NCI-H748 (cell line): ENCODE data around the gene CCDC141.

Experiments
- DNase-seq: peaks from one replicate; lab custom pipeline; 2025; ENCODE audit not compliant: unreplicated experiment; lab: John Stamatoyannopoulos, UW

Gene CCDC141

GRCh38 chr2:178829981-178830380 is 220.0 kb downstream of the CCDC141 start:
- DNase-seq, result no peak

DNA sequence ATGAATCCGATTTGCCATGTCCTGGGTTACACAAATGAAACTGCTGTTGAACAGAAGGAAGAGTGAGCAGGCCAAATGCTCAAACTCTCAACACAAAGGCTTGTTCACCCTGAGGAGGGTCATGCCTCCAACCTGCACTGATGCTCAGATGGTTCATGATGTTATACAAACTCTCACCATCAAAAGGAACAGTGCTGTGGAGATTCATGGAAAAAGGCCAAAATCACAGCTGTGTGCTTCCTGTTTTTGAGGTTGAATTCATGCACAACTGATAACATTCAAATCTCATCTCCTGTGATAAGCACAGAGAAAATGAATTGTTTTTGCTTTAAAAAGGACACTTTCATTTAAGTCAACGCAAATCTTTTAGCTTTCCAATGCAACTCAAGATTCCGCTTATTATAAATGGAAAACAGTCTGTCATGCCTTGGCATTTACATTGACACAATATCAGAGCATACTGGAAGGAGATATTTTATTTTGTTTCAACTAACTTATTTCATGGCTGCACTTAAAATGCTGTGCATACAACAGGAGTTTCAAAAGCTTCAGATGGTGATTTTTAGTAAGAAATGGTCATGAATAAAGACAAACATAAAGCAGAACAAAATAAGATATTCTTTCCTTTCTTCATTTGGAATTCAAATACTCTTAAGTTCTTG is 220.5 kb downstream of the CCDC141 start:
- DNase-seq, result peak; percentile 10

DNA sequence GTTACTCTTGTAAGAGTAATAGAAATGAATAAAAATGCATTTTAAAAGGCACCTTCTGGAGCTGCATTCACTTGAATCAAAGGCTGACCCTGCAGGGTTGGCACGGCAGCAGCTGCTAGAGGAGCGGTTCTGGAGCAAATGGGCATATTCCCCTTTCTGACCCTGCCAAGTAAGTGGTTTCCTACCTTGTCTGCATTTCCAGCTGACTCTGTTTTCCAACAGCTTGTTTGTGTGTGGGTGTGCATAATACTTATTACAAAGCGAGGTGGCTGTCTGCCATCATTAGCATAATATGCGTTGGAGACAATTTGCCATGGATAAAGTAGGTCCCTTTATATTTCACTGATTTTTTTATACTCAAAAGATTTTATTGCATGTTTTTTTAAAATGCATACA is 221.5 kb downstream of the CCDC141 start:
- DNase-seq, result peak; percentile 9

GRCh38 chr2:178827739-178828485 is 222.0 kb downstream of the CCDC141 start:
- DNase-seq, result no peak

GRCh38 chr2:178827111-178827510 is 222.8 kb downstream of the CCDC141 start:
- DNase-seq, result no peak

DNA sequence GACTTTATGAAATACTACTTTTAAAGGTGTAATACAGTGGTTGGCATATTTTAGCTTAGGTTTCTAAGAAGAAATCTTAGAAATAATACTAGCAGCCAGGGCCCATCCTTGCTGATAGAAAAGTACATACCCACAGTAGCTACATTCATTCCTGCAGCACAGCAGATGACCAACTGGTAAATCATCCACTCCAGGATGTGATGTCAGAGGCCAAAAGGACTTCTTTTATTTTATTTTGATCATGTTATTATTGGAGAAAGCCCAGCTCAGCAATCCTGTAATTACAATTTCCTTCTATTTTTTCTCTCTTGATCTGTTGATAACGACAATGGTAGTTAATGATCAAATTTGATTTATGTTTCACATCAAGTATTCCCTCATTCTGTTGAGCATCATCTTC is 224.8 kb downstream of the CCDC141 start:
- no peak for DNase-seq

DNA sequence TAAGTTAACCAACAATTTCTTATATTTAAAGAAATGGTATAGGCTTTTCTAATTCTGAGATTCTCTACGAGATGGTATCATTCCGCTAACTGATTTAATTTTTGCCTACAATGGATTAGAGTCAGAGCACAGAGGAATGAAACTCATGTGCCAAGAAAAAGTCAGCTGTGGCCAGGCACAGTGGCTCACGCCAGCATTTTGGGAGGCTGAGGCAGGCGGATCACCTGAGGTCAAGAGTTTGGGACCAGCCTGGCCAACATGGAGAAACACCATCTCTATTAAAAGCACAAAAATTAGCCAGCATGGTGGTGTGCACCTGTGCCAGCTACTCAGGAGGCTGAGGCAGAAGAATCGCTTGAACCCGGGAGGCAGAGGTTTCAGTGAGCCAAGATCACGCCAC is 225.8 kb downstream of the CCDC141 start:
- DNase-seq, result no peak

DNA sequence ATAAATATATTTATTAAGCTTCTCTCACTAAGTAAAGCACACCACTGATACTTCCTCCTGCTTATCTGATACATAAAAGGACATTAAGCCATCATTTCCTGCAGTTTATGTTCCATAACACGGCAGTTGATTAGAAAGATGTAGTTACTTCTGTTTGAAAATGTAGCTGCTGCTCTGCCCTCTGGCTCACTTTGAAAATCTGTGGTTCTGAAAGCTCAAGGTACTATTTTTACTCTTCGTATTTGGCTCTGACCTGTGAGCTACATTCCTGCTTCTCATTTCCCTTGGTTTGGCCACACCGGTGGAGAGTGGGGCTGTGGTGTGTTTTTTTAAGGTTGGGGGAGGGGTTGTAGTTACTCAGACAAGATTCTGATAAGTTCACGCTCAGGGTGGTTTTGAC is 229.9 kb downstream of the CCDC141 start:
- DNase-seq, result no peak

DNA sequence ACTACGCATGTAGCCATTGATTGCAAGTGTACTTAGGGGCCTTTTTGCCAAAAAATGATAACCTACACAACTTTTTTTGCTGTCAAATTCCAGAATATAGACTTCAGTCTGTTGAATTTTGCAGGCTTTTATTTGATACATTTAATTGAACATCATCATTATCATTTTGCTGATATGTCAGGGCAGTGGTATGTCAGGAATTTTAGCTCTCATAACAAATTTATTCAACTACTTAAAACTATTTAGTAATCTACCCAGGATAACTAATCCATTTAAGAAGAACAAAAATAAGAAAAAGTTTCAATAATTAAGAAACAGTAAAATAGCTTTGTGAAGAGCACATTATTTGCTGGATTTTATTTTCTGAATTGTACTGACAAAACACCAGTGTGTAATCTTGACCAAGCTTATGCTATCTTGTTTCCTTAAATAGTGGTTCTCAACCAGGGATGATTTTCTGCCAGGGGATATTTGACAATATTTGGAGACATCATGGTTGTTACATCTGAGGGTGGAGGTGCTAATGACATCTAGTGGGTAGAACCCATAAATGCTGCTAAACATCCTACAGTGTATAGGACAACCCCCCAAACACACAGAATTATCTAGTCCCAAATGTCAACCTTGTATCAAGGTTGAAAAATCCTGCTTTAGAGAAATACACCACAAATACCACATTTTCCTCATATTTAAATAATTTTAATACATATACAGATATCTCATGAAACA is 230.6 kb downstream of the CCDC141 start:
- DNase-seq, result no peak

- DNase-seq, result no peak
These were observed 238.0 kb downstream of the CCDC141 start for GRCh38 chr2:178811901-178812300.

- no peak for DNase-seq
These were observed 238.9 kb downstream of the CCDC141 start for GRCh38 chr2:178811045-178811444.

DNA sequence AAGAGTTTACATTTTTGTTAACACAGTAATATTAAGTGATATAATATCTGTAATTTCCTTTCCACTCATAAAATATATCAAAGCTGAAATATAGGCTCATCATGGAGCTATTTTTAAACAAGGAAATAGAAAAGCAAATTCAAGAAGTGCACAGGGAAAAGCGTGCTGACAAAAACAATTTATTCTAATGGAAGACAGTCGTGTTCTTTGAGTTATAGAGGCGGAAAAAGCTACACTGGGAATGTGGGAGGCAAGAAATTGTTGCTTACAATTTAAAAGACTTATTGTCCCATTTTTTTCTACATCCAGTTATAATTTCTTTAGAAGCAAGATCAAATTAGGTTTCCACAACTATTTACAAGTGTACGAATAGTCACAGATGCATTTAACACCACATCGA is 239.5 kb downstream of the CCDC141 start:
- DNase-seq, result no peak

DNA sequence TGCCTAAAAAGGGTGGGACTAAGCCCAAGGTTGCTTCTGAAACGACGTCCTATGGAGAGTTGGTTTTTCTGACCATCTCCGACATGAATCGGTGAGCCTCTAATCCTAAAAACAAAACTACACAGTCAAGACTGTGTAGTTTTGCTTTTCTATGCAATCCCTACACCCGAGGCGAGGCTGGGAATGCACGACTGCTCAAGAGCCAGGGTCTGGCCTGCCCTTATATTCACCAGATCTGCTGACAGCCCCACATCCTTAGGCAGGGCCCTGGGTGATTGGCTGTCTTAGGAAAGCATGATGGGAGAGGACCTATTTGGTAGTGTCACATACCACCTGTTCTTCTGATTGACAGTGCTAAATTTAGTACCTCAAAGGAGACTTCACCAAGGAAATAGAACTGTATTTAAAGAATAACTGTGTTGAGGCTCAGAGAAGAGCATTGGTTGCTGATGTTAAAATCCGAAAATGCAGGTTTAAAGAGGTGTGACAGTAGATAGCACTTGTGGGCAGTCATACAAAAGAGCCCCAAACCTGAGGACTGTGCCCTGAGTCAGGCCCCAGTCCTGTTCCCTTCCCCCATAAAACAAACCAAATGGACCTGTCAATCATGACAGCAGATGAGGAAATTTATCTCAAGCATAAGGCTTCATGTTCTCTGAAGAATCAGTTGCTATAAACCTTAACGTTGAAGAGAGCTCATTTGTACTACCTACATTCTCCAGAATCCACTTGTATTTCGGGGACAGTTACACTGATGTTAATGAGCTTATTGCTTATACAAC is 242.5 kb downstream of the CCDC141 start, which contains the start of gene TTN:
TSS of gene TTN (minus strand) at position 197 of the 782 bp plus-strand sequence. CDS start 2,781 bp downstream, outside the sequence.
- no peak for DNase-seq

DNA sequence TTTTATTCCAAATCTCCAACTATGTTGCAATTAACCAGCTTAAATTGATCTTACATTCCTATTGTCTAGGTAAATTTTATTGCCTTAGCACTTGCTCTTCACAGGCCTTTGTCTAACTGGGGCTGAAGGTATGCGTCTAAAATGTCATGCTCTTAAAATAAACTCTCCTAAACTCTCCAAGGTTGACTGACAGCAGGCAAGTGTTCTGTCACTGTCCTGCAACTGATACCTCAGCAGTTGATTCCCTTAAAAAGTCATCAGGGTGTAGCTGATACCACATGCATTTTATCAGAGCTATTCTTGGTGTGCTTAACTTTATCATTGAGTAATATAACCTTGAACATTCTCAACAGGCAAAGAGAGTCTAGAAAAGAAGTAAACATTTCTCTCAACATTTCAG is 243.4 kb downstream of the CCDC141 start:
- no peak for DNase-seq

GRCh38 chr2:178805457-178805856 is 244.5 kb downstream of the CCDC141 start:
- DNase-seq, result no peak

DNA sequence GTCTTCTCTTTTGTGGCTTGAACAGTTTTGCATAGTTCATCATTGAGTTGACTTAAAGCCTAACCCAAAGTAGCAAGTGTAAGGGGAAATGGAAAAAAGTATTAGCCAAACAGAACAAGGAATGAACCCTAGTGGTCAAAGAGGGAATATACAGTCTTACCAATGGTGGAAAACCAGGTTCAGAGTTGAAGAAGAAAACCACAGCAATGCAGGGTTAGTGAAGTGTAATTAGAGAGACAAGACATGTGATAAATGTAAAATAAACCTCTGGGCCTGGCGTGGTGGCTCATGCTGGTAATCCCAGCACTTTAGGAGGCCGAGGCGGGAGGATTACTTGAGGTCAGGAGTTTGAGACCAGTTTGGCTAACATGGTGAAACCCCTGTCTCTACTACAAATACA is 245.1 kb downstream of the CCDC141 start:
- peak; percentile 12 for DNase-seq

GRCh38 chr2:178800510-178800909 is 249.4 kb downstream of the CCDC141 start:
- no peak for DNase-seq

- DNase-seq, result no peak
These were observed 250.6 kb downstream of the CCDC141 start for GRCh38 chr2:178799305-178799704.

DNA sequence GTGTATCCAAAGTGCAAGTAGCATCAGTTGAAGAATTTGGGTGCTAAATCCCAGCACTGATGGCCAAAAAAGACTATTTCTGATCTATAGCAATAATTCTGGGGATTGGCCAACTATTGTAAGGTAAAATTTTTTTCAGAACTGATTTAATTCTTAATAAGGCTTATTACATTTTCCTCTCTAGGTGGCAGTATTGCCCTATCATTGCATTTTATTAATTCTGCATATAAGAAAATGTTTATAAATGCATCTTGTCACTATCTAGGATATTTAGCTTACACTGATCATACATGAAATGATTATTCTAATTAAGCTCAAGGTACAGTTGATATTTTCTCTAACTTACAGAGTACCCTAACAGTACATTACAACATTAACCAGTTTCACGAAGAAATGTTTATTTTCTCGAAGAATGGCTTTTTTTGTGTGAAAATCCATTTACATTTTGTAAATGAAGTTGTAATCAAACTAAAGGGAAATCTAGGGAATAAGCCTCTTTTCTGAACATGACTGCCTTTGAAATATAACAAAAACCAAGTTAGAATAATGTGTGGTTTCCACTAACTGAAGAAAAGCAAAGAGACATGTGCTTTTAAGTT is 253.8 kb downstream of the CCDC141 start:
- DNase-seq, result peak; percentile 62

DNA sequence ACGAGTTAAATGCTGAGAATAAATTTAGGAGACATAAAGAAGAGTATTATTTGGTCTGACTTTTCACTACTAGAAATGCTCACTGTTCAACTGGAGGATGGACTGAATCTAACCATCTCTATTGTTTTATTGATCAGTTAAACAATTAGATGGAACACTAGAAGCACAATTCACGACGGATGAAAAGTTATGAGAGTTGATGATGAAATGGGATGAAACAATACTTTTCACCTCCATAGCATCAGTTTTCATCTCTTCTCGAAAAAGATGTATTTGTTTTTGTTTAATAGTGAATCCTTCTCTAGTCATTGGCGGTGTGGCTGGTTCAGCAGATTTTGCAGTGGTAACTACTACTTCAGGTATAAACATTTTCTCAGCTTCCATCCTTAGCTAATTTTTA is 262.0 kb downstream of the CCDC141 start:
- DNase-seq, result no peak

DNA sequence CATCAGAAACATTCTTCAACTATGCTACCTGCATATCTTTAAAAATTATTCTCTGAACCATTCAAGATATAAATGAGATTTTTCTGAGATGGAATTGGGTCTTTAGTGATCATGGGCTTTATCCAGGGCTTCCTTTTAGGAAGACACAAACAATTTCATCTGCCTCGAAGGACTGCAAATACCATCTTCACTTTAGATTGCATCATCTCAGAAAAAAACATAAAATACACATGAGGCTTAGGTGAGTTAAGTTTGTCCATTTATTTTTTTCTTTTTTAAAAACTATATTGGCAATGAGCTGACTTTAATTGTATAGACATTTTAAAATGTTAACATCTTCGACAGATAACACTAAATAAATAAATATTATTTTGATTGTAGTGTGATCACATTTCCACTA is 262.8 kb downstream of the CCDC141 start:
- no peak for DNase-seq
